Keratinocyte (primary cell): Measurements from ENCODE around the gene NTN1.

Experiments
- EZH2 ChIP-seq: IDR thresholded peaks from one replicate; pipeline ENCODE4 v1.6.1; 2012; ENCODE audit warnings: inconsistent platforms, mild to moderate bottlenecking, low read length, moderate library complexity
- TF ChIP-seq, protein P1 (sequence below), 3 experiments: IDR thresholded peaks in 1 of 3; conservative IDR thresholded peaks in 1 of 3; optimal IDR thresholded peaks in 1 of 3; 2 replicates in 2 of 3; 3 replicates in 1 of 3; pipeline versions ENCODE3 to v1.5.1; 2011; ENCODE audit warnings: low read length in 3 of 3, mild to moderate bottlenecking in 3 of 3, moderate library complexity in 2 of 3, control low read depth in 1 of 3, inconsistent platforms in 1 of 3; ENCODE audit not compliant: insufficient read depth in 2 of 3; ENCODE audit errors: extremely low read depth in 1 of 3

DNA sequence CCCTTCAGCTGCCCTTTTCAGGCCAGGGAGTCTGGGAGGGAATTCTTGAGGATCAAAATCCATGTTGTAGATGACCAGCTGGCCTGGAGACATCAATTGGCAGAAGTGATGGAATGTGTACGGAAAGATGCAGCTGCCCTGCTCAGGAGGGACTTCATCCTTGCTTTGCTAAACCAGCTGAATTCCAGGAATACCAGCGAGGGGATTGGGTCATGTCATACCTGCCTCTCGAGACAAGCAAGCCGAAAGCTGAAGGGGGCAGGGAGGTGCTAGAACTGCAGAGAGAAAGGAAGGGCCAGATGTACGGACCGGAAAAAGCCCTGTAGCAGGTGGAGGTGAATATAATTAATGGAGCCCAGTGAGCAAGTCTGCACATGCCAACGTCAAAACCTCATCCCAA, 25.6 kb upstream of the NTN1 start:
- TF ChIP-seq, protein P1, sequence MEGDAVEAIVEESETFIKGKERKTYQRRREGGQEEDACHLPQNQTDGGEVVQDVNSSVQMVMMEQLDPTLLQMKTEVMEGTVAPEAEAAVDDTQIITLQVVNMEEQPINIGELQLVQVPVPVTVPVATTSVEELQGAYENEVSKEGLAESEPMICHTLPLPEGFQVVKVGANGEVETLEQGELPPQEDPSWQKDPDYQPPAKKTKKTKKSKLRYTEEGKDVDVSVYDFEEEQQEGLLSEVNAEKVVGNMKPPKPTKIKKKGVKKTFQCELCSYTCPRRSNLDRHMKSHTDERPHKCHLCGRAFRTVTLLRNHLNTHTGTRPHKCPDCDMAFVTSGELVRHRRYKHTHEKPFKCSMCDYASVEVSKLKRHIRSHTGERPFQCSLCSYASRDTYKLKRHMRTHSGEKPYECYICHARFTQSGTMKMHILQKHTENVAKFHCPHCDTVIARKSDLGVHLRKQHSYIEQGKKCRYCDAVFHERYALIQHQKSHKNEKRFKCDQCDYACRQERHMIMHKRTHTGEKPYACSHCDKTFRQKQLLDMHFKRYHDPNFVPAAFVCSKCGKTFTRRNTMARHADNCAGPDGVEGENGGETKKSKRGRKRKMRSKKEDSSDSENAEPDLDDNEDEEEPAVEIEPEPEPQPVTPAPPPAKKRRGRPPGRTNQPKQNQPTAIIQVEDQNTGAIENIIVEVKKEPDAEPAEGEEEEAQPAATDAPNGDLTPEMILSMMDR (optimal IDR thresholded peaks at IDR 0.05 in 1 of 3, IDR thresholded peaks at IDR 0.05 in 1 of 3, conservative IDR thresholded peaks at IDR 0.05 in 1 of 3; ENCODE audit: extremely low read depth in 1 of 3, insufficient read depth in 2 of 3, low read length in 3 of 3) = no peak
- no peak for TF ChIP-seq EZH2
